Muscle of leg (tissue), 11 donors: ENCODE data around the gene TMEM63C. TPM values are rescaled to one million over a fixed set of nuclear protein-coding genes. Genes with fewer than 3 reads are reported as not detected.
A peak's percentile ranks its signal among the peaks of the same experiment; 100 is the strongest.

Experiments used
- DNase-seq: peaks from one replicate; pipeline ENCODE4 v3.0.0; 2013
- H3K27ac ChIP-seq: one replicate; pipeline ENCODE4 v1.5.1; 2013; ENCODE audit warnings: mild to moderate bottlenecking, low read length, control low read depth
- H3K27me3 ChIP-seq: one replicate; pipeline ENCODE4 v1.6.1; 2013; ENCODE audit warnings: low read length; ENCODE audit not compliant: control insufficient read depth, insufficient read depth
- H3K36me3 ChIP-seq: one replicate; pipeline ENCODE4 v1.6.1; 2013; ENCODE audit warnings: low read length; ENCODE audit not compliant: control insufficient read depth, insufficient read depth
- H3K4me1 ChIP-seq: one replicate; pipeline ENCODE4 v1.6.1; 2013; ENCODE audit warnings: low read length; ENCODE audit not compliant: control insufficient read depth, insufficient read depth
- H3K4me3 ChIP-seq: one replicate; pipeline ENCODE4 v1.5.1; 2013; ENCODE audit warnings: low read length, control low read depth
- H3K9me3 ChIP-seq: replicated peaks from 2 replicates; pipeline ENCODE4 v1.6.1; 2013; ENCODE audit warnings: low read depth, low read length; ENCODE audit not compliant: control insufficient read depth
- WGBS: methylation state at CpG from one replicate; pipeline ENCODE4 v1.1.5; 2013; ENCODE audit warnings: missing lambda C conversion rate; ENCODE audit not compliant: insufficient coverage; 5-methylcytosine and 5-hydroxymethylcytosine counted together
- polyA plus RNA-seq, 8 donors: library from polyadenylated mRNA; unstranded; fragments of 120-200 nt; gene quantifications; one replicate each; pipeline versions ENCODE4 v1.2.1 to v1.2.3, GENCODE V29; 2013; ENCODE audit warnings: inconsistent platforms in 1 of 8, low replicate concordance in 1 of 8; ENCODE audit not compliant: insufficient read length in 8 of 8, insufficient read depth in 1 of 8
- total RNA-seq: library from RNA; stranded (reverse); fragments of 120-200 nt; gene quantifications from one replicate; pipeline ENCODE4 v1.2.4, GENCODE V29; 2013

Gene TMEM63C
- total and polyA plus RNA-seq, 9 donors: 0.71 to 5.2 (median 2.3) TPM

DNA sequence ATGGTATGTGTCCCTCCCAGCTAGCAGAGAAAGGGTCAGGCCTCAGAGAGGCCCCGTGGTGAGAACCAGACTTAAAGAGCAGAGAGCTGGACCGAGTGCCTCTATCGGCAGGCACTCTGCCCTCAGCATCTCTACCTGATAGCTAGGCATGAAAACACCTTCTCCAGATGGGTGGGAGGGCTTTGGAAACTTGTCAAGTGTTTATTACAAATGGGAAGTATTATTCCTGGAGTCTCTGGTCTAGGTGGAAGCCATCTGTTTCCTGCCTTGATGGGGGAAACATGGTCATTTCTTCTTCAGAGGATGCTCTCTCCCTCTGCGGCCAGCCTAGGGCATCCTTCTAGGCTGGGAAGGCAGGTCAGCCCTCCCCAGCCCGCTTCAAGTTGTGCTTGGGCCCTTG, 2.3 kb downstream of the TMEM63C start:
- no peak overlapping the region for H3K4me3 ChIP-seq
- peaks cover 26% of the 10 kb centered on the region for H3K4me1 ChIP-seq
- peaks cover 27% of the 10 kb centered on the region for H3K27me3 ChIP-seq
- no peaks in the 10 kb centered on the region for H3K9me3 ChIP-seq
- WGBS: 48% methylated on average over 3 of the region's 5 CpGs
- DNase-seq: no peak
- no peak overlapping the region for H3K27ac ChIP-seq
- no peaks in the 10 kb centered on the region for H3K36me3 ChIP-seq

GRCh38 chr14:77184396-77185092, 2.9 kb downstream of the TMEM63C start:
- H3K9me3 ChIP-seq: no peaks in the 10 kb centered on the region
- no peak overlapping the region for H3K4me3 ChIP-seq
- peaks cover 26% of the 10 kb centered on the region for H3K4me1 ChIP-seq
- H3K27ac ChIP-seq: no peak overlapping the region
- WGBS: 41% methylated on average over 7 of the region's 11 CpGs
- peaks cover 27% of the 10 kb centered on the region for H3K27me3 ChIP-seq
- DNase-seq: peak; percentile 31
- no peaks in the 10 kb centered on the region for H3K36me3 ChIP-seq

- peaks cover 29% of the 10 kb centered on the region for H3K27me3 ChIP-seq
- no peak overlapping the region for H3K4me3 ChIP-seq
- no peak overlapping the region for H3K27ac ChIP-seq
- H3K4me1 ChIP-seq: peaks cover 26% of the 10 kb centered on the region
- no peaks in the 10 kb centered on the region for H3K9me3 ChIP-seq
- no CpG with 5 or more reads among the region's 2 CpGs for WGBS
- H3K36me3 ChIP-seq: no peaks in the 10 kb centered on the region
- DNase-seq: no peak
Observed at GRCh38 chr14:77185093-77185465, 3.5 kb downstream of the TMEM63C start.

- H3K4me1 ChIP-seq: peaks cover 16% of the 10 kb centered on the region
- peak; percentile 14 for DNase-seq
- no peaks in the 10 kb centered on the region for H3K36me3 ChIP-seq
- WGBS: 22% methylated on average over 9 of the region's 15 CpGs
- peaks cover 15% of the 10 kb centered on the region for H3K27me3 ChIP-seq
- no peak overlapping the region for H3K27ac ChIP-seq
- H3K9me3 ChIP-seq: no peaks in the 10 kb centered on the region
- no peak overlapping the region for H3K4me3 ChIP-seq
Observed at GRCh38 chr14:77186911-77187648, 5.5 kb downstream of the TMEM63C start.

DNA sequence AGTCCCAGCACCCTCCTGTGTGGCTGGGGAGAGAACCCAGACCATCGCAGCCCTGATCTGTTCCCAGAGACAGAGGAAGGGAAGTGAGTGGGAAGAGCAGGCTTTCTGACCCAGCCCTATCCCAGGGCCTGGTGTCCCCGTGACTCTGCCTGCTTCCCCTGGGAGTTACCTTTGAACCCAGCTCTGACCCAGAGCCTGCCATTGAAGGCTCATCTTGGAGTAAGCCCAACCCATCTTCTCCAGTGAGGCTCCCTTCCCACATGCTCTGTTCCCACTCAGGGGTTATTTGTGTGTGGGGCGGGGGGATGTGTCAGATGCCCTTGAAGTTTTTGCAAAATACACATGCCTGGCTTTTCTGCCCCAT, 6.0 kb downstream of the TMEM63C start:
- no peak overlapping the region for H3K4me3 ChIP-seq
- DNase-seq: no peak
- peaks cover 12% of the 10 kb centered on the region for H3K27me3 ChIP-seq
- no peaks in the 10 kb centered on the region for H3K9me3 ChIP-seq
- peaks cover 11% of the 10 kb centered on the region for H3K4me1 ChIP-seq
- H3K27ac ChIP-seq: no peak overlapping the region
- no peaks in the 10 kb centered on the region for H3K36me3 ChIP-seq
- 20% methylated on average over 1 of the region's 3 CpGs for WGBS

DNA sequence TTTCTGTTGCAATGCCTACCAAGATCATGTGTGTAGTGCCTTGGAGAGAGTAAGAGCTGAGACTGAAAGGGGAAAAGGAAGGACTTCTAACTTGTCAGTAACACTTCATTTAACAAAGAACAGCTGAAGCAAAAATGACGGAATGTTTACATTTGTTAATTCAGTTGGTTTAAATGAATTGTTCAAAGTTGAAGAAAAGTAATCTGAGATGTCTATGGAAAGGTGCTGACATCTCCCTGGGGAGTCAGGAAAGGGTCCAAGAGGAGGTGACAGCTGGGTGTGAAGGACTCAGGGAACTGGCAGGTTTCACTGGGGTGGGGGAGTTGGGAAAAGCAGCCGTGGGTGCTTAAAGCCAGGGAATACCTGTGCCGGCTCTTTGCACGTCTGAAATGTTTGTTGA, 7.9 kb downstream of the TMEM63C start:
- WGBS: 13% methylated on average over 3 of the region's 4 CpGs
- no peak for DNase-seq
- peaks cover 11% of the 10 kb centered on the region for H3K4me1 ChIP-seq
- no peaks in the 10 kb centered on the region for H3K36me3 ChIP-seq
- no peak overlapping the region for H3K4me3 ChIP-seq
- H3K9me3 ChIP-seq: no peaks in the 10 kb centered on the region
- peaks cover 5% of the 10 kb centered on the region for H3K27me3 ChIP-seq
- no peak overlapping the region for H3K27ac ChIP-seq

- no peak for DNase-seq
- Histone ChIP-seq H3K36me3 (no peaks in the 10 kb centered on the region), H3K9me3 (no peaks in the 10 kb centered on the region), H3K4me3 (no peak overlapping the region), H3K27me3 (peaks cover 9% of the 10 kb centered on the region), H3K27ac (no peak overlapping the region), H3K4me1 (peaks cover 7% of the 10 kb centered on the region)
- WGBS: no CpG with 5 or more reads among the region's 1 CpG
Observed at GRCh38 chr14:77190977-77191376, 9.4 kb downstream of the TMEM63C start.

GRCh38 chr14:77194706-77195105, 13.1 kb downstream of the TMEM63C start:
- H3K9me3 ChIP-seq: no peaks in the 10 kb centered on the region
- H3K36me3 ChIP-seq: no peaks in the 10 kb centered on the region
- H3K27me3 ChIP-seq: peaks cover 5% of the 10 kb centered on the region
- no peak overlapping the region for H3K27ac ChIP-seq
- no peak for DNase-seq
- WGBS: no CpG with 5 or more reads among the region's 8 CpGs
- no peak overlapping the region for H3K4me3 ChIP-seq
- no peaks in the 10 kb centered on the region for H3K4me1 ChIP-seq

DNA sequence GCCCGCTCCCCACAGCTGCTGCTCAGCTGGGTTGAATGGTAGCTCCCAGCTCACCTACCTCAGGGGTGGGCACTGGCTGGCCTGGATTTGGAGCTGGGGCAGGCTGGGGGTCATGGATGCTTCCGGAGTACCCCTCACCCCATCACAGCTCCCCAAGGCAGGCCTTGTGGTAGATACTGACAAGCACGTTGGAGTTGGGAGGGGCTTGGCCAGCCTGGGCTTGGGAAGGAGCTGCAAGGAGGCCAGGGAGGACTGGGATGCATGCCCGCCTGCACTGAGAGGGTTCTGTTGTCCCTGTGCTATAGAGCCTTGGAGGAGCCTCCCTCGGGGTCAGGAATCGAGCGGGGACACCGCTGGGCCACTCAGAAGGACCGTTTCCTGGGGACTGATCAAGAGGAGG, 14.2 kb downstream of the TMEM63C start:
- Histone ChIP-seq H3K36me3 (no peaks in the 10 kb centered on the region), H3K4me3 (no peak overlapping the region), H3K27ac (no peak overlapping the region), H3K4me1 (no peaks in the 10 kb centered on the region), H3K9me3 (no peaks in the 10 kb centered on the region), H3K27me3 (peaks cover 4% of the 10 kb centered on the region)
- DNase-seq: no peak
- 81% methylated on average over 7 of the region's 9 CpGs for WGBS

DNA sequence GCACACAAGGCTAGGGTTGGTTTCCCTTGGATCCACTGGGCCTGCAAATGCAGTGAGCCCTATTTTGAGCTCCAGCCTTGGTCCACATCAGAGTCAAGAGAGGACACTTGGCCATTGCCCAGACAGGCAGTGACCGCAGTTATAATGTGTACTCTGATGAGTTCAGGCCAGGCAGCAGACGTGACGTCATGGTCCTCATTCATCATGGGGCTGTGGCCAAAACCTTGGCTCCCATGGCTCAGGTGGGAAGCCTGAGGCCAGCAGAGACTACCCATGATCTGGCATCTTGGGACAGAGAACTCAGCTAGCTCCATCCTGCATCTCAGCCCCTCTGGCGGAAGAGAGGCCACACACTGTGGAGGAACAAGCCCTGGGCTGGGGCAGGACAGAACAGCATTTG, 16.4 kb downstream of the TMEM63C start:
- WGBS: 80% methylated on average over 4 of the region's 4 CpGs
- no peak overlapping the region for H3K27ac ChIP-seq
- H3K4me1 ChIP-seq: no peaks in the 10 kb centered on the region

More for the DNA sequence above, 16.4 kb downstream of the TMEM63C start:
- H3K36me3 ChIP-seq: no peaks in the 10 kb centered on the region
- H3K9me3 ChIP-seq: no peaks in the 10 kb centered on the region
- H3K4me3 ChIP-seq: no peak overlapping the region
- DNase-seq: no peak
- peaks cover 4% of the 10 kb centered on the region for H3K27me3 ChIP-seq
